ENCODE results near the gene MAP3K7.
"Not testable (repeated sequence)": the region's sequence is repeated elsewhere in the genome, so short reads cannot be mapped to it uniquely, and the experiment has no call there.

MAP3K7 gene

DNA sequence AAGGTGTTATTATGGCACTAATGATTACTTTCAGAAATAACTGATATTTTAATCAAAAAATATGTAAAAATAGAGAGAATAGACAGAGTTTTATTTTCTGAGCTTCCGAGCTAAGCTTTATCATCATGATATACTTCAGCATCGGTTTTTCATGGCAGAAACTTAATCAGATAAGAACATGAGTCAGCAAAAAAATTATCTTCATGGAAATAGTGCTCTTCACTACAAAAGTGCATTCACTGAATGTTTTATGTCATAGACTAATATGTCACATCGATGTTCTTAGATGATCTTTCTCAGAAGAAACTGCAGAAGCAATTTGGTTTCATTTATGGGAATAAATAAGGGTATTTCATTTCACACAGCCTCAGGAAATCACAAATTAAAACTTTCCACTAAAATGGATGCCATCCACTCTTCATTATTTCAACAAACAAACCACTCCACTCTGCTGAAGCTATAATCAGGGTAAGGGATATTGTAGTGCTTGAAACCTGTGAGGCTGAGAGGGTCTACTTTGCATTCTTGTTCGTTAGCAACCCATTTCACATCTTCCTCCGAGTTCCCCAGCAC, 10.2 kb upstream of the MAP3K7 start:
- peak; percentile 23 for TF ChIP-seq GATA1 (IDR thresholded peaks at IDR 0.05; ENCODE audit: low read depth, low read length)
- TF ChIP-seq POLR2A (IDR thresholded peaks at IDR 0.05; ENCODE audit: low read length), result no peak
- peak; percentile 47 to 61 for DNase-seq

DNA sequence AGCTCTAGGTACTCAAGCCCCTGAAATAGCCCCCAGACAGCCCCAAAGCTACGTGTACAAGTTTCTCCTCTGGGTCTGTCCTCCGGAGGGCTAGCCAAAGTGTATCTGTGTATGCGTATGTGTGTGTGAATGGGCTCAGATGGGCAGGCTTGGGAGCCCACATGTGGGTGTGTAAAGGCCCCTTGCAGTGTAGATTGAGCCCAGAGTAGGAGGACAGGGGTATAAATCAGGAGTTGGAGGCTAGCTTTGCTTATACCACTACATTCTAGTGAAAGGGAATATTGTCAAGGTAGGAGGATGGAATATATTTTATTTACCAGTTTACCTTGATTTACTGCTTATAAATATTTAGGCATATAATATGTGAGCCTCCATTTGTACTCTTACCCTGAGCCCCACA, 9.0 kb upstream of the MAP3K7 start:
- no peak for TF ChIP-seq GATA1 (IDR thresholded peaks at IDR 0.05; ENCODE audit: low read depth, low read length)
- DNase-seq, result no peak

DNA sequence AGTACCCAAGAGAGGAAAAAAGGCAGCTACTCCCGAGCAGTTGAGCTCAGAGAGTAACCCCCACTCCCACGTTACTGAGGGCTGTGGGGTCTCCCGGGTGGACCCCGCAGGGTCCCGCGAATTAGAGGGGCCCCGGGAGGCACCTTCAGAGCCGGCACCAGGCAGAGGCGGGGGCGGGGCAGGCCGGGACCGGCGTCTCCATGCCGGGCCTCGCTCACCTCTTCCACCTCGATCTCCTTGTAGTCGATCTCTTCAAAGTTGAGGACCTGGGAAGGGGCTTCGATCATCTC, 381 bp downstream of the MAP3K7 start:
- TF ChIP-seq POLR2A (IDR thresholded peaks at IDR 0.05; ENCODE audit: low read length) (no peak), GATA1 (IDR thresholded peaks at IDR 0.05; ENCODE audit: low read depth, low read length) (no peak)
- peak; percentile 66 to 76 for DNase-seq

DNA sequence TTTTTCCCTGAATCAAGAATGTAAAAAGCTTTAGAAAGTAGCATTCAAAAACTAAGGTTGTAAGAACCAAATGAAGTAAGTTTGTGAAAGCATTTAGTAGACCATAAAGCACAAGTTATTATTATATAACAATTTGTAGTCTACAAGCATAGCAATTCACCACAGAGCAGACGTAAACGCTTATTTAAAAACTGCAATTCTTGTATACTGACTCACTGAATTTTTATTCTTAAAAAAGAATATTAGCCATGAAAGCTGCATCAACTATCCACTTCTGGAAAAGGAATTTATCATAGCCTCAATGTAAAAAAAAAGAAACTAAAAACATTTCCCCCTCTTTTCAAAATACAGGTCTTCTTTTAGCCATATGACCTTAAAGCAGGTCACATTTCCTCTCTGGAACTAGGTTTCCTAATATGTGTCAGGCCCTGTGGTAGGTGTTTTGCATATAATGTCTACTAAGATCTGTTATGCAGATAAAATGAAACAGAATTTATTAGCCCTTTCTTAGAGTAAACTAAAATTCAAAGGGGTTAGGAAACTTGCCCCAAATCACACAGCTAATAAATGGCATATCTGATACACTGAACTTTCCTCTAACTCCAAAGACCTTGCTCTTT, 2.1 kb downstream of the MAP3K7 start:
- no peak for TF ChIP-seq GATA1 (IDR thresholded peaks at IDR 0.05; ENCODE audit: low read depth, low read length)
- TF ChIP-seq POLR2A (IDR thresholded peaks at IDR 0.05; ENCODE audit: low read length), result no peak
- DNase-seq, result peak; percentile 19 to 25

DNA sequence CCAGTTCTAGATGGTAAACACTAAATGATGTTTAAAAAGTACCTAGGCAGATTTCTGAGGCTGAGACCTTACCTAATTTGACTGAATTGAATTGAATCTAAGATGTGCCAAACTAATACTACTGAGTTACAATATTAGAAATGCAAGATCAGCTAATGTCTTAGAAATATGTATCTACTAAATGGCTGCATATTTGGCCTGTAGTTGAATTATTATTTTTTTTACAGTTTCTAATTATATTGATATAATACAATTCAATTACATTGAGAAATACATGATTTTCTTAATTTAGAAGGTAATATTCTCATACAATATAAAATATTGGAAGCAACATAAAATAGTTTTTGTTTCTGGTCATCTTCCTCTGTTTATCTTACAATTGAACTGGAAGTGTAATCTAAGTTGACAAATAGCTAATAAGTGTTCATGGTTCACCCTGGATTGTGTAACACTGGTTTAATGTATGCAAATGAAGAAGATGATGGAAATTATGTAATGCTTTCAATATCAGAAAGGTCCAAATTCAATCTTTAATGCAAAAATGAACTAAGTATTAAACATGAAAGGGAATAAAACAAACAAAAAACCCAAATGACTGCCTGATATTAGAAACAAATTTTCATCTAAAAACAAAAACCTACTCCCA, 2.9 kb downstream of the MAP3K7 start:
- no peak for TF ChIP-seq GATA1 (IDR thresholded peaks at IDR 0.05; ENCODE audit: low read depth, low read length)
- no peak for TF ChIP-seq POLR2A (IDR thresholded peaks at IDR 0.05; ENCODE audit: low read length)
- DNase-seq, result no peak

DNA sequence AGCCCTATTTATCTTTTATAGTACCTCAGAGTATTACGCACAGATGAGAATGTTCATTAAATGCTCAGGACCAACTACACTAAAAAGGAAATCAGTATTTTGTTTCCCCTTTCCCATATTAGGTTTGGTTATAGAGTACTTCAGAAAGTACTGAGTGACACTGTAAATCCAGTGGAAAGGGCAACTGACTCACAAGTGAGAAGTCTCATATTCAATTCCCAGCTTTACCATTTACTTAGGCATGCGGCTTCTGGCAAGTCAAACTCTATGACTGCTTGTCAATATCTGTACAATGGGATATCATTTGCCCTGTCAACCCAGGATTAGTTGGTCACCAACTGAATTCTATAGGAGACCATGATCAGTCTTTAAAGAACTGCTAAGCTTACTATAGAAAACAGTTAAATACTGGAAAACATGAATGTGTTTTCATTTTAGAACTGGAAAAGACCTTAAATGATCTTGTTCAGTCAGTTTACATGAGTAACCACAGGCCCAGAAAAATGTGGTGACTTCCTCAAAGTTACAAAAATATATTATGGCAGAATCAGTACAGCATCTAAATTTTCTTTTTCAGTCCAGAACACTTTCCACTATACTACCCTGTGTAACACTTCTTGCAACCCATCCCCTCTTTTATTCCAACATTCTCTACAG, 3.6 kb downstream of the MAP3K7 start:
- no peak for DNase-seq
- no peak for TF ChIP-seq POLR2A (IDR thresholded peaks at IDR 0.05; ENCODE audit: low read length)
- TF ChIP-seq GATA1 (IDR thresholded peaks at IDR 0.05; ENCODE audit: low read depth, low read length), result no peak

DNA sequence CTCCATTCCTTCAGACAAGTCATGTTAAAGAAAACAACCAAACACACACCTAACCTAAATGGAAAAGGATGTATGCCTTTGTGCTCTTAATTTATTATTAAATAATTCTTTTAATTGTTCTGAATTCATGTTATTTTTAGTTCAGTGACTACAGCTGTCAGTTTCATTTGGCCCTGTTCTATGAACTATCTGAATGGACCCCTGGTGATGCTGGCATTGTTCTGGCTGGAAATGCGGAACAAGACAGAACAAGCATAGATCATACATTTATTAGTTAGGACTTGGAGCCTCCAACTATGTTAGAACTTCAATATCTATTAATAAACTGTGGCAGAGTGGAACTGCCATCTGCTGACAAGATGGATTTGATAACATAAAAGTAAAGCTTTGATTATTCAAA, 5.7 kb downstream of the MAP3K7 start:
- DNase-seq, result no peak
- no peak for TF ChIP-seq POLR2A (IDR thresholded peaks at IDR 0.05; ENCODE audit: low read length)
- no peak for TF ChIP-seq GATA1 (IDR thresholded peaks at IDR 0.05; ENCODE audit: low read depth, low read length)

DNA sequence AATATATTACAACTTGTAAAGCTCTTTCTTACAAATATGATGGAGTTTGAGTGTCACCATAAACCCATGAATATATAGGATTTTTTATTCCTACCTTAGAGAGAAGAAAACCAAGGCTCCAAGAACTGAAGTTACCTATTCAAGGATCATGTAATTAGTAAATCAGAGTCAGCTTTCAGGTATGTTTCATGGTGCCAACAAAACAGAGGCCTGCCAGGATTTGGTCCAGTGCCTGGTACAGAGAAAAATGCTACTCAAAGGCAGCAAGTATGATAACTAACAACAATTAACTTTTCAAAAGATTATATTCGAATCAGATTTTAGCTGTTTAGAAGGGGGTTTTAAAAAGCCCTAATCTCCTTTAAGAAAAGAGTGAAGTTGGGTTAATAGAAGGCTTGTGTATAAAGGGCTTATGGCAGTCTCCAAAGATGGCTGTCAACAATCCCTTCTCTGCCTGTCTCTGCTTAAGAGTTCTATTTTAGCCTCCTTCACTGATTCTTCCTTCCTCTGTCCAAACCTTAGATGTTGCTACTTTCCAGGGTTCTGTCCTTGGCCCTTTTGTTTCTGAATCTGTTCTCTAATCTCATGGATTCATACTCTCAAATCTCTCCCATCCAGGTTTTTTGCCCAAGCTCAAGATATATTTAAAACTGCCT, 7.8 kb downstream of the MAP3K7 start:
- no peak for DNase-seq
- TF ChIP-seq GATA1 (IDR thresholded peaks at IDR 0.05; ENCODE audit: low read depth, low read length) (no peak), POLR2A (IDR thresholded peaks at IDR 0.05; ENCODE audit: low read length) (no peak)

DNA sequence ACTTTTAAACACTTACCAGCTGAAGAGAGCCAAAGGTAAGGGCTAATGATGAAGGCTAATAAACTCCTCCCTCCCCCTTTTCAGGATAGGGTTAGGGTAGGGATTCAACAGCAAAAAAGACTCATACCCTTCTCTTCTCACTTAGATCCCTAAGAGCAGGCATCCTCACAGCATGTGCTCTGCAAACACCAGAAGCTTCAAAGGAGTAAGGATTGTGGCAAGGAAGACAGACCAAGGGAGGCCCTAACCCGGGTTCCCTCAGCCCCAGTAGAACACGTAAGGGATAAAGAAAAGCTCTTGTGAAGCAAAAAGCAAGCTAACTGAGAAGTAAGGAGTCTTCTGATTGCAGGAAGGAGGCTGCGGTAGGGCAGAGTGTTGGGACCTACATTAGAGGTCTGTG, 11.6 kb downstream of the MAP3K7 start:
- TF ChIP-seq GATA1 (IDR thresholded peaks at IDR 0.05; ENCODE audit: low read depth, low read length) (no peak), POLR2A (IDR thresholded peaks at IDR 0.05; ENCODE audit: low read length) (no peak)
- no peak for DNase-seq

DNA sequence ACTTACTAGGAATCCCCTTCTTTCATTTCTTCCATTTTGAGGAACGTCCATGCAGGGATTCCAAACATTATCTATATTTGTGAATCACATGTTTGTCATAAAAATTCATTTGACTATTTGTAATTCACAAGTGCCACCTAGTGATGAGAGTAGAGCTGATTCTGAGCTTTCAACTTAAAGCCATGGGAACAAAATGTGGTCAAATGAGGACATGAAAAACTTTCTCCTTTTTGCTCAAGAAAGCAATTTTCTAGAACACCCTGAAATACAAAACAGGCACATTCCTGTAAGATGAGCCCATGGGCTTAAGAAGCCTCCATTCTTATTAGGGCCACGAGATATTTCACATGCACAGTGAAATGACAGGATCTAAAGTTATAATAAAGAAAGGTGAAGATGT, 12.3 kb downstream of the MAP3K7 start:
- DNase-seq, result peak in 1 of 2 experiments; percentile 17
- TF ChIP-seq POLR2A (IDR thresholded peaks at IDR 0.05; ENCODE audit: low read length) (no peak), GATA1 (IDR thresholded peaks at IDR 0.05; ENCODE audit: low read depth, low read length) (no peak)

DNA sequence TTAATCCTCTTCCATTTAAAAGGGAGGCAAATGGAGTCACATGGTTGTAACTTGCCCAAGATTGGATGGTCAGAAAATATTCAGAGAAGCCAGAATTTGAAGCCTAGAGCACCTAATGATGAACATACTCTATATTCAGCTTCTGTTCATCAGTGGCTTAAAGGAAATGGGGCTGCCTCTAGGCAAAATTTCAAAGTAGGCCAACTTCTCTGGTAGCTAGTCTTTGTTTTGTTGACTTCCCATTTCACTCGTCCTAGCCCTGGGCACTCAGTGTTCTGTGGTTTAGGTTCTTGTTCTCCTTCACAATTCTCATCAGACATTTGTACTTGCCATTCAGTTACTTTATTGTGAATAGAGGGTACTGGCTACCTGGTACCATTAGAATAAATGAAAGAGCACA, 13.2 kb downstream of the MAP3K7 start:
- no peak for TF ChIP-seq GATA1 (IDR thresholded peaks at IDR 0.05; ENCODE audit: low read depth, low read length)
- no peak for TF ChIP-seq POLR2A (IDR thresholded peaks at IDR 0.05; ENCODE audit: low read length)

DNA sequence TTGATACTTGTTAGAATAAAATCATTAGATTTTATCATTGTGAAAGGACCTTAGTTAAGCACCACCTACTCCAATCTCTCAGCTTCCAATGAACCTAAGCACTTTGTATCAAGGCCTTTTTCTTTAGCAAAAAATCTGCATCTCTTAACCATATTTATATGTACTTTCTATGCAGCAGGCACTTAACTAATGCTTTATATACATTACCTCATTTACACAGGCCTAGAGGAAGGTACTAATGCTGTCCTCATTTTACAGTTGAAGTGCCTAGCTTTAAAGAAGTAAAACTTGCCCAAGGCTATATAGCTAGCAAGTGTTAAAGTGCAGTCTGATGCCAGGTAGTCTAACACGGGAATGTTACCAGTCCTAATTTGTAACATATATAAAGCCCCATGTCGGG, 14.0 kb downstream of the MAP3K7 start:
- TF ChIP-seq GATA1 (IDR thresholded peaks at IDR 0.05; ENCODE audit: low read depth, low read length) (no peak), POLR2A (IDR thresholded peaks at IDR 0.05; ENCODE audit: low read length) (no peak)
- DNase-seq, result no peak

More for the DNA sequence above, 13.2 kb downstream of the MAP3K7 start:
- DNase-seq, result no peak

DNA sequence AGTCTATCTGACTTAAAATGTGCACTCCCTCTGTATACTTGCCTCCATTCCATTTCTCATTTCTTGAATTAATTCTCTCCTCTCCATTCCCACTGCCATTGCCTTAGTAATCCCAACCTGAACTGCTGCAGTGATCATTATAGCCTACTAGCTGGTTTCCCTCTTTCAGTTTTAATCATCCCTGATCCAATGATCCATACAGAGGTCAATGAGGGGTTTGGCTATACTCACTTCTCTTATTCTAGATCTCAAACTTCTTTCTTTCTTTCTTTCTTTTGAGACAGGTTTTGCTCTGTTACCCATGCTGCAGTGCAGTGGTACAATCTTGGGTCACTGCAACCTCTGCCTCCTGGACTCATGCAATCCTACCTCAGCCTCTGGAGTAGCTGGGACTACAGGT, 17.6 kb downstream of the MAP3K7 start:
- TF ChIP-seq GATA1 (IDR thresholded peaks at IDR 0.05; ENCODE audit: low read depth, low read length) (no peak), POLR2A (IDR thresholded peaks at IDR 0.05; ENCODE audit: low read length) (no peak)
- no peak for DNase-seq

DNA sequence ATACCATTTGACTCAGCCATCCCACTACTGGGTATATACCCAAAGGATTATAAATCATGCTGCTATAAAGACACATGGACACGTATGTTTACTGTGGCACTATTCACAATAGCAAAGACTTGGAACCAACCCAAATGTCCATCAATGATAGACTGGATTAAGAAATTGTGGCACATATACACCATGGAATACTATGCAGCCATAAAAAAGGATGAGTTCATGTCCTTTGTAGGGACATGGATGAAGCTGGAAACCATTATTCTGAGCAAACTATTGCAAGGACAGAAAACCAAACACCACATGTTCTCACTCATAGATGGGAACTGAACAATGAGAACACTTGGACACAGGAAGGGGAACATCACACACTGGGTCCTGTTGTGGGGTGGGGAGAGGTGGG, 19.2 kb downstream of the MAP3K7 start:
- DNase-seq, result not testable (repeated sequence)

DNA sequence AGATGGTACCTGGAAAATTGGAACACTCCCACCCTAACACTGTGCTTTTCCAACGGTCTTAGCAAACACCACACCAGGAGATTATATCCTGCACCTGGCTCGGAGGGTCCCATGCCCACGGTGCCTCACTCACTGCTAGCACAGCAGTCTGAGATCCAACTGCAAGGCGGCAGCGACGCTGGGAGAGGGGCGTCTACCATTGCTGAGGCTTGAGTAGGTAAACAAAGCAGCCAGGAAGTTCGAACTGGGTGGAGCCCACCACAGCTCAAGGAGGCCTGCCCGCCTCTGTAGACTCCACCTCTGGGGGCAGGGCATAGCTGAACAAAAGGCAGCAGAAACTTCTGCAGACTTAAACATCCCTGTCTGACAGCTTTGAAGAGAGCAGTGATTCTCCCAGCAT, 24.5 kb downstream of the MAP3K7 start:
- not testable (repeated sequence) for DNase-seq
